ENCODE data around the gene LYZL6.

DNA sequence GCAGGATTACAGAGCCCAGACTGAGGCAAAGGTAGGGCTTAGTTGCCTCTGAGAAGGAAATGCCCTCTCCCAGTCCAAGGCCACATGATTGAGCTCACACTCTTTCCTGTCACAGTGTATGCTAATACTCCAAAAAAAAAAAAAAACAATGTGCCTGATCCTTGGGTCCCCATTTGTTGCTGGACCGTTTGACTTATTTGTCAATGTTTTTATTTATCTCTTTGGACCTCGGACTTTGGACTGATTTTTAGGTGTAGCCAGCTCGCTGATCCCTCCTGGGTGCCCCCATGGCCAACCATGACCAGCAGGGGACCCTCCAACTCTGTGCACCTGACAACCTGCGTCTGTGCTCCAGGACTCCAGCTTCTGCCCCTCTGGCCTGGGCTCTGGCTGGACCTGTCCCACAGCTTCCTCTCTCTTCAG is 38.4 kb upstream of the LYZL6 start:
- TF ChIP-seq TAF1 (IDR thresholded peaks at IDR 0.05; ENCODE audit: borderline replicate concordance, insufficient read depth, low read length) (no peak), POLR2AphosphoS5 (IDR thresholded peaks at IDR 0.05; ENCODE audit: low read depth, low read length) (no peak), SIN3A (IDR thresholded peaks at IDR 0.05; ENCODE audit: borderline replicate concordance, insufficient read depth, low read length) (no peak), FOXP2 (optimal IDR thresholded peaks at IDR 0.05; ENCODE audit: borderline replicate concordance, extremely low read depth, extremely low read length, insufficient read depth) (no peak), REST (IDR thresholded peaks at IDR 0.05; ENCODE audit: insufficient read depth in 1 of 2, low read depth in 2 of 2, low read length in 2 of 2) (no peak)

Data from PFSK-1 (cell line).